Right forelimb (tissue), 1 donor: ENCODE data around the gene SND1.

Source experiments
- DNase-seq: peaks from one replicate; pipeline ENCODE4 v3.0.0-alpha.2; 2018

SND1 gene

DNA sequence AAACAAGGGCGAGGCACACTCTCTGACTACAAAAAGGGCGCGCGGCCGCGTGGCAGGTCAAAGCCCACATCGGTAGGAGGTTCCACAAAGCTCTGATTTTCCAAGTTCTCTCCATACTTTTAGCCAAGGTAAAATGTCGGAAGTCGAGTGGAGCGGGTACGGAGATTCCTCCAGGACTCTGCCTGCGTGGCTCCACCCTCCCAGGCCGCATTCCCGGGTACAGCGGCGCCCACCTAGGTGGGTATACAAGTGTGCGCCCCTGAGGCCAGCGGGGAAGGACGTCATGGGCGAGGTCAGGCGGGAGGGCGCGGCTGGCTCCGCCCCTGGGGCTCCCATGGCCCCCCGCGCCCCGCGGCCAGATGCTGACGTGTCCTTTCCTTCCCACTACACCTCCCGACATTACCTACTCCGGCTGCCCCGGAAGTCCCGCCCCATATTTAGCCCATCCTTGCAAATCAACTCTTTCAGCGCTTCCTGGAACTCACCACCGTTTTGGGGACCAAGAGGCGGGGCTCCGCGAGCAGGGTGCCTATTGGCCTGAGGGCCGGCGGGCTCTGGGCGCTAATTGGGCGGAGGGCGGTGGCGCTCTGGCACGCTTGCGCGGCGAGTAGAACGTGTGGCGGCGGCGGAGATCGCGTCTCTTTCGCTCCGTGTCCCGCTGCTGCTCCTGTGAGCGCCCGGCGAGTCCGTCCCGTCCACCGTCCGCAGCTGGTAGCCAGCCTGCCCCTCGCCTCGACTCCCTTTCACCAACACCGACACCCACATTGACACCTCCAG is at the start of gene SND1:
Gene SND1, plus strand, starts transcription at position 639 of the 777 bp plus-strand sequence. CDS start 180 bp downstream, outside the sequence.
- peak; percentile 99 for DNase-seq

GRCh38 chr7:127608446-127608845 is 43.5 kb upstream of the SND1 start:
- no peak for DNase-seq

- no peak for DNase-seq
Measured at GRCh38 chr7:127609297-127609696, 42.7 kb upstream of the SND1 start.

- DNase-seq = no peak
Measured at GRCh38 chr7:127612263-127612662, 39.7 kb upstream of the SND1 start.

- no peak for DNase-seq
Measured at GRCh38 chr7:127616724-127617123, 35.3 kb upstream of the SND1 start.

GRCh38 chr7:127618042-127618441 is 34.0 kb upstream of the SND1 start, which contains the start of gene PAX4:
PAX4 (minus strand) TSS chr7:127618142; CDS start chr7:127615928, 2,214 bp downstream.
- DNase-seq = no peak

GRCh38 chr7:127618775-127619174 is 33.2 kb upstream of the SND1 start:
- no peak for DNase-seq

- no peak for DNase-seq
Measured at GRCh38 chr7:127619681-127620405, 32.2 kb upstream of the SND1 start.

DNA sequence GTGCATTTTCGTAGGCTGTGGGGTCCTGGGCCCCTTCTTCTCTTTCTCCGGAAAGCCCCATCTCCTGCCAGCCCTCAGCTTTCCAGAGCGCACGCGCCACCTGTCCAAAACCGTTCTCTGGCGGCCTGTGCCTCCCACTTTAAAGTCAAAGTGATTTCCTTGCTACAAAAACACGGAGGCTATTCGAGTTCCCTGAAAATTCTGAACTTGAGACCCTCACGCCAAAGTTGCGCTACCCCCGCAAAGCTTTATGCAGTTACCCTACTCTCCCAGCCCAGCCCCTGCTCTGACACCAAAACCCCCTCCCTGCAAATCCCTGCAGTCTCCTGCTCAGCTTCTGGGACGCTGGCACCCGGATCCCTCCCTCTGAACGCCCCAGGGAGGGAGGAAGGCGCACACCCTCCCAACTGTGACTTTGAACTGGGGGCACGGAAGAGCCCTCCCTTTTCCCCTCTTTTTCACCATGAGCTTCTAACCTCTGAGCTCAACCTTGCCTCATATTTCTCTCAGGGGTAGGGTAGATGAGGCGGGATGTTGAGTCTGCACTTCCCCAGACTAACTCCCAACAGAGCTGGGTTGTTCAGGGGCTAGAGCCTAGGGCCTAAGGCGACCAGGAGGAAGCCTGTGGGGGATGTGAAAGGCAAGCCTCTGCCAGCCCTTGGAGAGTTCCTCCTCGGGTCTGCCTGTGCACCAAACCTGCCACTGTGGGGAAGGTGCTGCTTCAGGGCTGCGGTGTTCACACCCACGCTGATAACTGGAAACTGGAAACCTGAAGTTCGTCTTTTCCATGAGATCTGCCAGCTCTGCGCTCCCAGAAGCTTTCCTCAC is 31.4 kb upstream of the SND1 start:
- DNase-seq = no peak

DNA sequence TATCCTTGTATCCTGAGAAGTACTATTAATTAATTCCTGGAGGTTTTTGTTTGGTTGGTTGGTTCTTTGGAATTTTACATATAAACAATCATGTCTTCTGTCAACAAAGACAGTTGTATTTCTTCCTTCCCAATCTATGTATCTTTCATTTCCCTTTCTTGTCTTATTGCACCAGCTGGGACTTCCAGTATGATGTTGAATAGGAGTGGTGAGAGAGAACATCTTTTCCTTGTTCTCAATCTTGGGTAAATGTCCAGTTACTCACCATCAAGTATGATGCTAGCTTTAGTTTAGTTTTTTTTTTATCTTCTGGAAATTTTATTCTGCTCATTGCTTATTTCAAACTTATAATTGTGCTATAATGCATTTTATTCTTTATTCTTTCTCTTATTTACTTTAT is 26.7 kb upstream of the SND1 start:
- DNase-seq = no peak

- DNase-seq = no peak
Measured at GRCh38 chr7:127628445-127628844, 23.5 kb upstream of the SND1 start.

DNA sequence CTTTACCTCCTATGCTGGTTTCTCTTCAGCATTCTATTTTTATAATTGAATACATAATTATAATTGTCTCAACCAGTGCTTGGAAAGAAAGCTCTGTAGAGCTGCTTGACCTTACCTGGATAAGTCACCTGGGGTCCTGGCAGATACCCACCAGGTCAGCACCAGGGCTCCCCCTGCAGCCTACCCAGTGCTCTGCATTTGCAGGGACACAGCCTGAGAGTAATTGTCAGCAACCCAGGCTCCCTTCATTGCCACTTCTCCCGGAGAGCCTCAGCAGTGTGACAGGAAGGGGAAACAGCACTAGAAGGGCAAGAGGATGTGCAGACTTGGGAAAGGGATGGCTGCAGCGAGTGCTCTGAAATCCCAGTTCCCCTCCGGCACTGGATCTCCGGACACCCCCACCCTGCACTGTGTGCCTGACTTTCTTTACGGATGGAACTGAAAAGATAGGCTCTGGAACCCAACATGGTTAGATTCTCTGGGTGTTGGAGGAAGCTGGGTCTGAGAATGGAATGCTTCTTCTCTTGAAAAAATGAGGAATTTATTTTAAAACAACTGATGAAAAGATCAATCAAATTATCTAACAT is 22.6 kb upstream of the SND1 start:
- DNase-seq = no peak

- DNase-seq = no peak
Measured at GRCh38 chr7:127632276-127632910, 19.6 kb upstream of the SND1 start.

- no peak for DNase-seq
Measured at GRCh38 chr7:127635659-127636285, 16.2 kb upstream of the SND1 start.

DNA sequence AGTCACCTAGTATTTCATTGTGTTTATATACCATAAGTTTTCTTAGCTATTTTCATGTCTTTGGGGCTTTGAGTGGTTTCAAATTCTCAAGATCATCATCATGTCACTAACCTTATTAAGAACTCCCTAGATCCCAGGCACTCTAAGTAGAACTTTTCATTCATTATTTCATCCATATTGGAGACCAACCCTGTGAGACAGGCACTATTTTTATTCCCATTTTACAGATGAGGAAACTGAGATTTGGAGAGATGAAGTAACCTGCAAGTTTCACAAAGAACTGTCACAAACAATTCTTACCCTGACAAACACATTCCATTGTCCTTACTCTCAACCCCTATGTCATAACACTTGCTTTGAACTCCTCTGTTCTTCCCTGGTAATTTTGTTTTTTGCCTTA is 13.8 kb upstream of the SND1 start:
- no peak for DNase-seq

- no peak for DNase-seq
Measured at GRCh38 chr7:127644484-127644883, 7.5 kb upstream of the SND1 start.

DNA sequence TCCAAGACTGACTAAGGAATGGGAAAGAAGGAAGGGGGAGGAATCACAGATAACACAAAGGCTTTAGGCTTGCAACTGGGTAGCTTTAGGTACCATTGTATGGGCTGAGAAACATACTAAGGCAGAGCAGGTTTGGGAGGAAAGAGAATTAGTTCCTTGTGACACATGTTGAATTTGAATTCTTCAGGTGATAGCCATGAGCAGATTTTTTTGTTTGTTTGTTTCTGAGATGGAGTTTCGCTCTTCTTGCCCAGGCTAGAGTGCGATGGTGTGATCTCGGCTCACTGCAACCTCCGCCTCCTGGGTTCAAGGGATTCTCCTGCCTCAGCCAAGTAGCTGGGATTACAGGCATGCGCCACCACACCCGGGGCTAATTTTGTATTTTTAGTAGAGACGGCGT is 4.4 kb upstream of the SND1 start:
- no peak for DNase-seq

DNA sequence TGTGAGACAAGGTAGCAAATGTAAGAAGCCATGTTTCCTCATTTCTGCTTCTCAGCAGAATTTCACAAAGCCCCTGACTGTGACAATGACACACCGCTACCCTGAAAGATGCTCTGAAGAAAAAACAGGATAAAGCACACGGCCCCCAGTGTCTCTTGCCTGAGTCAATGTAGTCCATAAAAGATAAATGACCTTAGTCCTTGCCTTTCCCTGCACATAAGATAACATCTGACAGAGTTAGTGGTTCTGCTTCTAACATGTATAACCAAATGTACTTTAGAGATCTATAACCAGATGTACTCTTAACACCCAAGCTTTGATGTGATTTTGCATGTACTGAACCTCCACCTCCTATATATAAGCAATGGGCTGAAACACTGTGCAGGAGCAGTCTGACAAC is 3.0 kb upstream of the SND1 start:
- no peak for DNase-seq

- DNase-seq = no peak
Measured at GRCh38 chr7:127650847-127651555, 993 bp upstream of the SND1 start.

GRCh38 chr7:127652333-127653248 is 597 bp downstream of the SND1 start:
- DNase-seq = no peak
